NB4 (cell line): ENCODE results near the gene ANKS1B.

Experiments
- CTCF ChIP-seq: IDR thresholded peaks from one replicate; pipeline ENCODE4 v1.5.1; 2012; ENCODE audit warnings: low read depth, low read length
- MAX ChIP-seq: IDR thresholded peaks from 2 replicates; pipeline ENCODE4 v1.6.1; 2011; ENCODE audit warnings: low read depth, low read length
- POLR2A ChIP-seq: IDR thresholded peaks from 2 replicates; pipeline ENCODE4 v1.6.1; 2011; ENCODE audit warnings: mild to moderate bottlenecking; ENCODE audit not compliant: insufficient read length; ENCODE audit errors: extremely low read depth

GRCh38 chr12:99380701-99381100 is 604.0 kb downstream of the ANKS1B start:
- TF ChIP-seq CTCF = no peak
- no peak for TF ChIP-seq POLR2A
- no peak for TF ChIP-seq MAX
